CD14-positive monocyte (primary cell): ENCODE data around the gene MRE11. TPM values are rescaled to one million over a fixed set of nuclear protein-coding genes. Genes with fewer than 3 reads are reported as not detected.

Experiments
- polyA plus RNA-seq, 3 donors: library from polyadenylated mRNA; depleted of rRNA in 1 of 3; unstranded in 2 of 3; stranded (reverse) in 1 of 3; fragments of 300-500 nt in 2 of 3; fragments of >200 nt in 1 of 3; fragmentation: Illumina TruSeq in 2 of 3; gene quantifications; 1 replicate in 2 of 3; 2 replicates in 1 of 3; pipeline ENCODE4 v1.2.3, GENCODE V29; 2012 to 2021
- small RNA-seq: library from RNA; depleted of rRNA; stranded (forward); fragments of <200 nt; gene quantifications from one replicate; pipeline ENCODE3, GENCODE V24; 2012; ENCODE audit warnings: low read depth; ENCODE audit not compliant: insufficient read length

The MRE11 gene
- polyA plus RNA-seq, 3 donors = 7.8 to 12.1 (median 10.5) TPM

Small RNA genes lying within 50 kb of the gene (small RNA-seq; reads per million reads assigned to genes)
- not detected for gene MIR548L

Other genes with a start within 250 kb of the MRE11 start
- gene IZUMO1R, start 189.3 kb downstream of the MRE11 start, polyA plus RNA-seq = not detected
- gene GPR83, start 92.4 kb downstream of the MRE11 start, polyA plus RNA-seq = under 1 TPM in 2 of 3 donors, not detected in 1; 0.07 to 0.12 TPM
- gene ANKRD49, start 140 bp upstream of the MRE11 start, polyA plus RNA-seq = 10 to 100 TPM; 12.0 to 13.1 (median 12.8) TPM
- gene C11orf97, start 18.6 kb upstream of the MRE11 start, polyA plus RNA-seq = not detected
- gene FUT4, start 50.1 kb upstream of the MRE11 start, polyA plus RNA-seq = 10 to 100 TPM in 1 of 3 donors, 1 to 10 TPM in 2; 5.4 to 19.9 (median 6.5) TPM
- 10 to 100 TPM in 1 of 3 donors, 1 to 10 TPM in 1, under 1 TPM in 1; 0.98 to 14.2 (median 1.1) TPM for gene PIWIL4, start 73.5 kb upstream of the MRE11 start, polyA plus RNA-seq